Progenitor cell of endocrine pancreas (in vitro differentiated cells): Measurements from ENCODE around the gene GTPBP1. TPM values are rescaled to one million over a fixed set of nuclear protein-coding genes. Genes with fewer than 3 reads are reported as not detected.

Source experiments
- DNase-seq: peaks from one replicate; pipeline ENCODE4 v3.0.0; 2021; ENCODE audit warnings: low spot score; ENCODE audit not compliant: unreplicated experiment
- H3K27ac Mint-ChIP-seq: 2 replicates; pipeline ENCODE4 v1.8.0; 2021; ENCODE audit warnings: mild to moderate bottlenecking, moderate library complexity, mixed read lengths
- H3K27me3 Mint-ChIP-seq: 2 replicates; pipeline ENCODE4 v1.8.0; 2021; ENCODE audit warnings: mixed read lengths
- H3K36me3 Mint-ChIP-seq: 2 replicates; pipeline ENCODE4 v1.8.0; 2022; ENCODE audit warnings: mixed read lengths; ENCODE audit not compliant: insufficient read depth
- H3K4me1 Mint-ChIP-seq: 2 replicates; pipeline ENCODE4 v1.8.0; 2021; ENCODE audit warnings: low read depth, mixed read lengths
- H3K4me3 Mint-ChIP-seq: 2 replicates; pipeline ENCODE4 v1.8.0; 2021; ENCODE audit warnings: low read depth, mild to moderate bottlenecking, moderate library complexity, mixed read lengths
- H3K9me3 Mint-ChIP-seq: 2 replicates; pipeline ENCODE4 v1.8.0; 2021; ENCODE audit warnings: low read depth, mixed read lengths
- CTCF ChIP-seq: fragments of 200-600 bp; sonication (generic); IDR thresholded peaks from one replicate; pipeline ENCODE4 v1.5.0; 2021; ENCODE audit warnings: antibody characterized with exemption, mild to moderate bottlenecking; ENCODE audit not compliant: unreplicated experiment
- total RNA-seq: library from RNA; stranded (reverse); gene quantifications from 2 replicates; pipeline ENCODE4 v1.2.1, GENCODE V29; 2021

Gene GTPBP1
- total RNA-seq, 1 donor from 2014 or later: 64.0 TPM

GRCh38 chr22:38773363-38773946, 67.7 kb downstream of the GTPBP1 start:
- no peak for DNase-seq
- no peaks in the 10 kb centered on the region for H3K9me3 Mint-ChIP-seq
- no peaks in the 10 kb centered on the region for H3K36me3 Mint-ChIP-seq
- no peaks in the 10 kb centered on the region for H3K27me3 Mint-ChIP-seq
- H3K27ac Mint-ChIP-seq: no peak overlapping the region
- TF ChIP-seq CTCF: no peak
- no peak overlapping the region for H3K4me3 Mint-ChIP-seq
- H3K4me1 Mint-ChIP-seq: peaks cover 5% of the 10 kb centered on the region

GRCh38 chr22:38774496-38775166, 68.9 kb downstream of the GTPBP1 start:
- Mint-ChIP-seq H3K4me3 (no peak overlapping the region), H3K4me1 (peaks cover 5% of the 10 kb centered on the region), H3K36me3 (peaks cover 2% of the 10 kb centered on the region), H3K27me3 (no peaks in the 10 kb centered on the region), H3K27ac (no peak overlapping the region), H3K9me3 (no peaks in the 10 kb centered on the region)
- TF ChIP-seq CTCF: no peak
- no peak for DNase-seq

- no peak for TF ChIP-seq CTCF
- Mint-ChIP-seq H3K27ac (no peak overlapping the region), H3K9me3 (no peaks in the 10 kb centered on the region), H3K27me3 (no peaks in the 10 kb centered on the region), H3K4me3 (no peak overlapping the region), H3K36me3 (peaks cover 2% of the 10 kb centered on the region), H3K4me1 (peaks cover 5% of the 10 kb centered on the region)
- DNase-seq: no peak
Observed at GRCh38 chr22:38775656-38776055, 69.9 kb downstream of the GTPBP1 start.

GRCh38 chr22:38776086-38776485, 70.3 kb downstream of the GTPBP1 start:
- TF ChIP-seq CTCF: no peak
- Mint-ChIP-seq H3K27me3 (no peaks in the 10 kb centered on the region), H3K9me3 (no peaks in the 10 kb centered on the region), H3K27ac (no peak overlapping the region), H3K4me3 (no peak overlapping the region), H3K36me3 (peaks cover 2% of the 10 kb centered on the region), H3K4me1 (peaks cover 5% of the 10 kb centered on the region)
- DNase-seq: no peak

GRCh38 chr22:38777087-38777671, 71.4 kb downstream of the GTPBP1 start:
- H3K27ac Mint-ChIP-seq: no peak overlapping the region
- H3K36me3 Mint-ChIP-seq: peaks cover 4% of the 10 kb centered on the region

More at GRCh38 chr22:38777087-38777671, 71.4 kb downstream of the GTPBP1 start:
- no peak for DNase-seq
- Mint-ChIP-seq H3K4me3 (no peak overlapping the region), H3K27me3 (no peaks in the 10 kb centered on the region), H3K4me1 (no peaks in the 10 kb centered on the region), H3K9me3 (no peaks in the 10 kb centered on the region)
- TF ChIP-seq CTCF: no peak
